ENCODE data around the gene DRD4.

Gene DRD4

GRCh38 chr11:620935-621814, 15.9 kb upstream of the DRD4 start:
- no peak for DNase-seq (ENCODE audit: low read depth in 4 of 4, low spot score in 1 of 4)

DNA sequence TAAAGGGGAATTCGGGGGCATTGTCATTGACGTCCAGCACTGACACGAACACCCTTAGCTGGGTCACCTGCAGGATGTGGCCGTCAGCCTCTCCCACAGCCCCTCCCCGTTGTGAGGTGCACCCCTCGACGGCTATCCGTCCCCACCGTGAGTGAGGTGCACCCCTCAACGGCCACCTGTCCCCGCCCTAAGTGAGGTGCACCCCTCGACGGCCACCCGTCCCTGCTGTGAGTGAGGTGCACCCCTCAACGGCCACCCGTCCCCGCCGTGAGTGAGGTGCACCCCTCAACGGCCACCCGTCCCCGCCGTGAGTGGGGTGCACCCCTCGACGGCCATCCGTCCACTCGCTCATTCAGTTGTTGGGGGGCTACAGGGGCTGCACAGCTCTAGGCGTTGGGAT, 15.2 kb upstream of the DRD4 start:
- no peak for DNase-seq (ENCODE audit: low read depth in 4 of 4, low spot score in 1 of 4)

DNA sequence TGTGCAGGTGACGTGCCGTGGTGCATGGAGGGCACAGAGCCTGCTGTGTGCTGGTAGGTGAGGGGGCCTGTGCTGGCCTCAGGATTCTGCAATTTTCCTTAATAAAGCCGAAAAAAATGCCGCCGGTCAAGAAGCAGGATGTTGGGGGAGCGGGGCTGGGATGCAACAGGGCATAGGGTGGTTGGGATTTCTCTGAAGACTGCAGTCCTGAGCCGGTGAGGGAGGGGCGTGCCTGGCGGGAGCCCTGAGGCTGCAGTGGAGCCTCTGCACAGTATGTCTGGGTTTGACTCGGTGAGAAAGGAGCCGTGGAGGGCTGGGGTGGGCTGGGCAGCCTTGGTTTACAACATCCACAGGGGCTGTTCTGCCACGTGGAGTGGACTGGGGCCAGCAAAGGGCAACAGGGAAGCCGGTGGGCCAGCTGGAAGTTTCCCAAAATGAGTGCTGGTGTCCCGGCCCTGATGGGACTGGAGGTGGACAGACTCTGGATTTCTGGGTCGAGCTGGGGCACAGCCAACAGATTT, 13.7 kb upstream of the DRD4 start:
- no peak for DNase-seq (ENCODE audit: low read depth in 4 of 4, low spot score in 1 of 4)

DNA sequence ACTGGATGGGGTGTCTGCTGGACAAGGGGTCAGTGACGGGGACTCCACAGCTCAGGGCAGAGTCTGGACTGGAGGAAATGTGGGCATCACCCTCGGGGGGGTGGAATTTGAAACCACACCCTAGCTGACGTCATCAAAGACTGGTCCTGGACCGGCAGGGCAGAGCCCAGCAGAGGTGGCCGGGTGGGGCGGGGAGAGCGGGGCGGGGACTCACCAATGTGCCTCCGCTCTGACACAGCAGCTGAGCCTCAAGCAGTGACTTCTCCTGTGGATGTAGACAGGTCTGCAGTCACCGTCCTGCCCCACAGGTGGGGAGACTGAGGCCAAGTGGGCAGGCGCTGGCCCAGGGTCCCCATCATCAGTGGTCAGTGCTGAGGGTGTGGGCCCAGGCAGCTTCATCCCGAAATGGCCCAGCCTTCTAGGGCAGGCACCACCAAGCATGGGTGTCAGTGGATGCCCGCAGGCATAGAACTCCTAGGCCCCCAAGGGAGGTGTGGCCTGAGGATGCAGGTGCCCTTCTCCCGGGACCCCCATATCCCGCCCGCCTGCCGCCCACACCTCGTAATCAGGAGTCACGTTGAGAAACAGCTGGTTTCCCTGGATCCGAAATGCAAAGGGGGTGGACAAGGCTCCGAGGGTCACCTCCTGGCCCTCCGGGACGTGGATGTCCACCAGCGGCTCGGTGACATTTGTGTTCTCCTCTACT, 12.9 kb upstream of the DRD4 start:
- DNase-seq (ENCODE audit: low read depth in 4 of 4, low spot score in 1 of 4) = no peak

DNA sequence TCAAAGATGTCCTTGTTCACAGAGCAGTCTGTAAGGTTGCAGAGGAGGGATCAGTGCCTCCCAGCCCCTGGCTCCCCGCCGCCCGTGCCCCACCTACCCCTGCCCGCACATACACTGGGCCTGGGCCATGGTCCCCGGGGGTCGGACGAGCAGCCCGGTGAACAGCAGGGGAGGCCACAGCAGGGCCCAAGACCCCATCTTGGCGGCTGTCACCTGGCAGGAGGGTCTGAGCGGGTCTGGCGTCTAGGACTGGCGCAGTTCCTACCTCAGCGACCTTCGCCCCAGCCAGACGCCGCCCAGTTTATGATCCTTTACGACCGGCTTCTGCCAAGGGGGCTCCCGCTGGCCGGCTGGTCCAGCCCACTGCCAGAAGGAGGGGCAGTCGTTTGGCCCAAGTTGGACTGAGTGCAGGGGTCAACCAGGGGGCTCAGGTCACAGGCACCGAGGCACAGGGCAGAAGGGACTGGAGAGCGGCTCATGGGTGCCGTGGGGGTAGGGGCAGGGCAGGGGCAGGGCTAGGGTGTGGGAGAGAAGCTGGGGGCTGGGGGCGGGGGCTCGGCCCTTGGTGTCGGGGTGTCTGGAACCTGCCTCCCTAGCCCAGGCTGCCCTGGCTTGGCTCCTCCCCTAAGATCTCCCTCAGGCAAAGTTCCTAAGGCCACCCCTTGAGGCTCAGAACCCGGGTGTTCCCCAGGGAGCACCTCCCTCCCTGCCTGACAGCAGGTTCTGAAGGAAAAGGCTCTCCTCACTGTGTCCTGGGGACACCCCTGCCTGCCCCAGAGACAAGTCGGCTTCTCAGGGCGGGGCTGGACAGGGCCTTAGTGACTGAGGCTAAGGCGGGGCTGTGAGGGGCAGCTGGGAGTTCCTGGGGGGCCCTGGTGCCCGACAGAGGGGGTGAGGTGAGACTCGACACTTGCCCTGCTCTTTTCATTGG, 12.1 kb upstream of the DRD4 start, which contains the start of gene CDHR5:
Gene CDHR5 (minus strand): TSS at position 251 of the 931 bp plus-strand sequence. CDS start 53 bp downstream, at position 198.
- DNase-seq (ENCODE audit: low read depth in 4 of 4, low spot score in 1 of 4) = no peak

DNA sequence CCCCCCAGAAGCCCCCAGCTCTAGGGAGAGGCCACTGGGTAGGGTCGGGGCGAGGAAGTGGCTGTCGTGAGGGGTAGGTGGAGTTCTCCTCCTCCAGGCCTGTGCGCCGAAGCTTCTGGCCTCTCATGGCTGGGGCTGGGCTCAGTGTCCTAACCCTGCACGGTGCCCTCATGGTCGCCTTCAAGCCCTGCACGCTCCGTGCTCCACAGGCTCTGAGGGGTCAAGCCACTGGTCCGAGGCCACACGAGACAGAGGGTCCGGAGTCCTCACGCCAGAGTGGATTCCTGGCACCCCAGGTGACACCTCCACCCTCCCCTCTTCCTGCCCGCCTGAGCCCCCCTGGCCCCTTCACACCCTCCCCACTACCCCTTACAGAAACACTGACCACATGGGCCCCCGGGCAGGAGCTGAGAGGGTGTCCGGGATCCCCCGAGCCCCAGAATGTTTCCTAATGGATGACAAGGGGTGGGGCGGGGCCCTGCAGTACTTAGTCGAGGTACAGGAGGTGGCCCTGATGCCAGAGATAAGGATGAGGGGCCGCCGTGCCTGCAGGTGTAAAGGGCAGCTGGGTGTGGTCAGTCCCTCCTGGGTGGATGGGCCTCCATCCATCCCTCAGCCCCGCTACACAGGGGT, 11.3 kb upstream of the DRD4 start:
- no peak for DNase-seq (ENCODE audit: low read depth in 4 of 4, low spot score in 1 of 4)

DNA sequence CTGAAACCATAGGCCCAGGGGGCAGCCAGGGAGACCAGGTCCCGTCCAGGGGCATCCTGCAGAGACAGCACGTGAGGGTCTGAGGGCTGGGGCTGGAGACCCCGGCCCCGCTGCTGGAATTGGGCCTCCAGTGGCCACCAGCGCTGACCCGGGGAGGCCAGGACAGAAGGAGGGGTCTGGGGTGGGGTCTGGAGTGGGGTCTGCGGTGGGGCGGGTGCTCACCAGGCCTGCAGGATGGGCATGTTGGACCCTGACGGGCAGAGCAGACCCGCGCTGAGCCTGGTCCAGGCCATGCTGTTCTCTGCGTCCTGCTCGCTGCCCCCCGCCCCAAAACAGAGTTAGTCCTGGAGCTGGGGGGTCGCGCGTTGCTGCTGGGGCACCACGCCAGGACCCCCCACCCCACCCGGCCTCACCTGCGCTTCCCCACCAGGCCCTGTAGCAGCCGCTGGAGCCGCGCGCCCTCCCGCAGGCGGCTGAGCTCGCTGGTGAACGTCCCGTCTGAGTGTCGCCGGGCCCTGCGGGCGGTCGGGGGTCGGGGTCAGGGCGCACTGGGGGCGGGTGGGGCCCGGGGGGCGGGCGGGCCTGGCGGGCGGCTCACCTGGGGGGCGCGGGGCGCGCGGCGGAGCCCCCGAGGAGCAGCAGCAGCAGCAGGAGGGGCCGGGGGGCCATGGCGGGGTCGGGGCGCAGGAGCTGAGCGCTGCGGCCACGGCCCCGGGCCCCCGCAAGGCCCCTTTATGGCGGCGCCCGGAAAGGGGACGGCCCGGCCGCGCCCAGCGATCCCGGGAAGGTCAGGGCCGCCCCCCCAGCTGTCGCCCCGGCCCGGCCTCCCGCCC, 10.4 kb upstream of the DRD4 start, which contains the start of gene SCT:
Gene SCT (minus strand): TSS at position 707 of the 833 bp plus-strand sequence. CDS start 38 bp downstream, at position 669.
- DNase-seq (ENCODE audit: low read depth in 4 of 4, low spot score in 1 of 4) = no peak

- no peak for DNase-seq (ENCODE audit: low read depth in 4 of 4, low spot score in 1 of 4)
These were observed 9.8 kb upstream of the DRD4 start for GRCh38 chr11:627308-627576.

GRCh38 chr11:628056-628455, 9.0 kb upstream of the DRD4 start:
- no peak for DNase-seq (ENCODE audit: low read depth in 4 of 4, low spot score in 1 of 4)

DNA sequence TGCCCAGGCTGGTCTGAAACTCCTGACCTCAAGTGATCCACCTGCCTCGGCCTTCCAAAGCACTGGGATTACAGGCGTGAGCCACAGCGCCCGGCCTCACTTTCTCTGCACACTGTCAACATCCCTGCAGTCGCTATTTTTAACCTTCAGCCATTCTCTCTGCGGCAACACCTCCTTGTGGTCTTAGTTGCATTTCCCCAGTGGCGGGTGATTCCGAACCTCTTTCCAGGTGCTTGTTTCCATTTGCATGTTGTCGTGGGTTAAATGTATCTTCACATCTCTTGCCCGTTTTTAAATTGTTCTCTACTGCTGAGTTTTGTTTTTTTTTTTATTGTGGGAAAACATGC, 7.9 kb upstream of the DRD4 start:
- DNase-seq (ENCODE audit: low read depth in 4 of 4, low spot score in 1 of 4) = no peak

DNA sequence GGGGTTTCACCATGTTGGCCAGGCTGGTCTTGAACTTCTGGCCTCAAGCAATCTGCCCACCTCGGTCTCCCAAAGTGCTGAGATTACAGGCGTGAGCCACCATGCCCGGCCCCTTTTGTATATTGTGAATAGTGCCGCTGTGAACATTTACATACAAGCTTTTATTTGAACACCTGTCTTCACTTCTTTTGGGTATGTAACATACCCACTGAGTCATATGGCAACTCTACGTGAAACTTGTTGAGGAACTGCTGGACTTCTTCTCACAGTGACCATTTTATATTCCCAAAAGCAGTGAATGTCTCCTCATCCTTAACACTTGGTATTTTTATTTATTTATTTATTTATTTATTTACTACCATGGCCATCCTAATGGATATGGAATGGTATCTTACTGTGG, 6.2 kb upstream of the DRD4 start:
- no peak for DNase-seq (ENCODE audit: low read depth in 4 of 4, low spot score in 1 of 4)

GRCh38 chr11:635945-636510, 1.0 kb upstream of the DRD4 start:
- DNase-seq (ENCODE audit: low read depth in 4 of 4, low spot score in 1 of 4) = no peak

- no peak for DNase-seq (ENCODE audit: low read depth in 4 of 4, low spot score in 1 of 4)
These were observed 194 bp downstream of the DRD4 start for GRCh38 chr11:637333-637592.

DNA sequence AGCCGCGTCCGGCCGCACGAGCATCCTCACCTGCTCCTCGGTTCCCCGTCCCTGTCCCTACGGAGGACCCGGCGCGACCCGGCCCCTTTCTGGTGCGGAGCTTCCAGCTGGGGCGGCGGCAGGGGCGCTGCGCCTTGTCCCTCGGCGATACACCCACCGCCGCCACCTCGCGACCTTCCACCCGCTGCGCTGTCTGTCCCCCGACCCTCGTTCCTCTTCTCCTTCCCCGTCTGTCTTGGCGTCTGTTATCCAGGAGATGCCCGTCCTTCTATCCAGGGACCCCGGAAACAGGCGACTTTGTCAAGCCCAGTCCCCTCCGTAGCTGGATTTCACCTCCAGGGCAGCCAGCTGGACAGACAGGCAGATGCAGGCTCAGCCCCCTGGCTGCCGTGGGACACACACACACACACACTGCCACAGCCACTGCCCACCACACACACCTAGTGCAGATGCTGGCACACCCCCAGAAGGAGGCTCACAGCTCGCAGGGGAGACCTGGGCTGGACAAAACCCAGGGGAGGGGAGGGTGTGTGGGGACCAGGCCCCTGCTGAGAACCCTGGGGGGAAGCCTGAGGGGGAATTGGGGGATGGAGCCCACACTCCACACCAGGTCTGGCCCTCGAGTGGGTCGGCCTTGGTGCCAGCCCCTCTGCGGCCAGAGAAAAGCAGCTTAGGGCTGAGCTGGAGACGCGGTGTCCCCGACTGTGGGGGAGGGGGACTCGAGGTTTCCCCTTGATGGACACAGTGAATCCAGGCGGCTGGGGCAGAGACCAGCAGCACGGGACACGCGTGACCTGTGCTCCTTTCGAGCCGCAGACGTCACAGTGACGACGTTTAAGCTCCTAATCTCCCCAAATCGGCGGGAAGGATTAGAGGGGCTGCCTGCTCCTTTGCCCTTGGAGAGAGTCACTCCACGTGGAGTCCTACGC, 788 bp downstream of the DRD4 start:
- DNase-seq (ENCODE audit: low read depth in 4 of 4, low spot score in 1 of 4) = no peak

GRCh38 chr11:638631-639331, 1.7 kb downstream of the DRD4 start:
- DNase-seq (ENCODE audit: low read depth in 4 of 4, low spot score in 1 of 4) = no peak

DNA sequence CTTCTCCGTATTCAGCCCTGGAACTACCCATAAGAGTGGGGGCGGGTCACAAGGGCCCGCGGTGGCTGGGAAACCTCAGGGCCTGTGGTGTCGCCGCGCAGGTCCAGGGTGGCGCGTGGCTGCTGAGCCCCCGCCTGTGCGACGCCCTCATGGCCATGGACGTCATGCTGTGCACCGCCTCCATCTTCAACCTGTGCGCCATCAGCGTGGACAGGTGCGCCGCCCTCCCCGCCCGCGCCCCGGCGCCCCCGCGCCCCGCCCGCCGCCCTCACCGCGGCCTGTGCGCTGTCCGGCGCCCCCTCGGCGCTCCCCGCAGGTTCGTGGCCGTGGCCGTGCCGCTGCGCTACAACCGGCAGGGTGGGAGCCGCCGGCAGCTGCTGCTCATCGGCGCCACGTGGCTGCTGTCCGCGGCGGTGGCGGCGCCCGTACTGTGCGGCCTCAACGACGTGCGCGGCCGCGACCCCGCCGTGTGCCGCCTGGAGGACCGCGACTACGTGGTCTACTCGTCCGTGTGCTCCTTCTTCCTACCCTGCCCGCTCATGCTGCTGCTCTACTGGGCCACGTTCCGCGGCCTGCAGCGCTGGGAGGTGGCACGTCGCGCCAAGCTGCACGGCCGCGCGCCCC, 2.4 kb downstream of the DRD4 start:
- no peak for DNase-seq (ENCODE audit: low read depth in 4 of 4, low spot score in 1 of 4)

GRCh38 chr11:640021-640706, 3.1 kb downstream of the DRD4 start:
- DNase-seq (ENCODE audit: low read depth in 4 of 4, low spot score in 1 of 4) = no peak

All from stimulated activated CD4-positive, alpha-beta T cell treated with anti-CD3 and anti-CD28 coated beads, Interleukin-1b, Interleukin-23, amount 100 ng/mL, for 24 hours (primary cell).